ENCODE results near the gene SYTL4. TPM values are rescaled to one million over a fixed set of nuclear protein-coding genes. Genes with fewer than 3 reads are reported as not detected.

The SYTL4 gene
- total and polyA plus RNA-seq, 12 donors = 3.4 to 12.3 (median 5.4) TPM

DNA sequence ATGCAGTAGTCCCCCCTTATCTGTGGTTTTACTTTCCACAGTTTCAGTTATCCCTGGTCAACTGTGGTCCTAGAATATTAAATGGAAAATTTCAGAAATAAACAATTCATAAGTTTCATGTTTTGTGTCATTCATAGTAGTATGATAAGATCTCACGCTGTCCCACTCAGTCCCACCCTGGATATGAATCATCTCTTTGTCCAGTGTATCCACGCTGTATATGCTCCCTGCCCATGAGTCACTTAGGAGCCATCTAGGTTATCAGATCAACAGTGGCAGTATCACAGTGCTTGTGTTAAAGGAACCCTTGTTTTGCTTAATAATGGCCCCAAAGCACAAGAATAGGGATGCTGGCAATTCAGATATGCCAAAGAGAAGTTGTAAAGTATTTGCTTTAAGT lies 16.2 kb upstream of the SYTL4 start:
- no peaks in the 10 kb centered on the region for H3K36me3 ChIP-seq (replicated peaks in 1 of 2)
- H3K9me3 ChIP-seq (replicated peaks in 1 of 3) = no peaks in the 10 kb centered on the region
- no peak for DNase-seq
- H3K27me3 ChIP-seq = peaks cover 8% of the 10 kb centered on the region
- no peak overlapping the region for H3K27ac ChIP-seq
- 27 to 73% (median 52%) methylated on average over 2 of the region's 2 CpGs for WGBS, 4 donors
- TF ChIP-seq, protein P1, sequence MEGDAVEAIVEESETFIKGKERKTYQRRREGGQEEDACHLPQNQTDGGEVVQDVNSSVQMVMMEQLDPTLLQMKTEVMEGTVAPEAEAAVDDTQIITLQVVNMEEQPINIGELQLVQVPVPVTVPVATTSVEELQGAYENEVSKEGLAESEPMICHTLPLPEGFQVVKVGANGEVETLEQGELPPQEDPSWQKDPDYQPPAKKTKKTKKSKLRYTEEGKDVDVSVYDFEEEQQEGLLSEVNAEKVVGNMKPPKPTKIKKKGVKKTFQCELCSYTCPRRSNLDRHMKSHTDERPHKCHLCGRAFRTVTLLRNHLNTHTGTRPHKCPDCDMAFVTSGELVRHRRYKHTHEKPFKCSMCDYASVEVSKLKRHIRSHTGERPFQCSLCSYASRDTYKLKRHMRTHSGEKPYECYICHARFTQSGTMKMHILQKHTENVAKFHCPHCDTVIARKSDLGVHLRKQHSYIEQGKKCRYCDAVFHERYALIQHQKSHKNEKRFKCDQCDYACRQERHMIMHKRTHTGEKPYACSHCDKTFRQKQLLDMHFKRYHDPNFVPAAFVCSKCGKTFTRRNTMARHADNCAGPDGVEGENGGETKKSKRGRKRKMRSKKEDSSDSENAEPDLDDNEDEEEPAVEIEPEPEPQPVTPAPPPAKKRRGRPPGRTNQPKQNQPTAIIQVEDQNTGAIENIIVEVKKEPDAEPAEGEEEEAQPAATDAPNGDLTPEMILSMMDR (IDR thresholded peaks at IDR 0.05) = no peak
- no peak for TF ChIP-seq POLR2A (IDR thresholded peaks at IDR 0.05)
- intact Hi-C loops (cut with DNase I) = no loop called here
- no peak overlapping the region for H3K4me3 ChIP-seq
- no peaks in the 10 kb centered on the region for H3K4me1 ChIP-seq (replicated peaks in 1 of 2)

DNA sequence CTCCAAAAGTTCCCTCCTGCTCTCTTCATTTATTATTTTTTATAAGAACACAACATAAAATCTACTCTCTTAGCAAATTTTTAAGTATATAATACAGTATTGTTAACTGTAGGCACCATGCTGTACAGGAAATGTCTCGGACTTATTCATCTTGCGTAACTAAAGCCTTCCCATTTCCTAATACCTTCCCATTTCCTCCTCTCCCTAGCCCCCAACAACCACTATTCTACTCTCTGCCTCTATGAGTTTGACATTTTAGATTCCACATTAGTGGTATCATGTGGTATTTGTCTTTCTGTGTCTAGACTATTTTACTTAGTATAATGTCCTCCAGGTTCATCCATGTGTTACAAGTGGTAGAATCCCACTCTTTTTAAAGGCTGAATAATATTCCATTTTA lies 15.8 kb upstream of the SYTL4 start:
- Histone ChIP-seq H3K36me3 (replicated peaks in 1 of 2) (no peaks in the 10 kb centered on the region), H3K4me3 (no peak overlapping the region), H3K4me1 (replicated peaks in 1 of 2) (no peaks in the 10 kb centered on the region), H3K27me3 (peaks cover 8% of the 10 kb centered on the region), H3K27ac (no peak overlapping the region), H3K9me3 (replicated peaks in 1 of 3) (no peaks in the 10 kb centered on the region)
- TF ChIP-seq, protein P1 (IDR thresholded peaks at IDR 0.05) = no peak
- TF ChIP-seq POLR2A (IDR thresholded peaks at IDR 0.05) = no peak
- intact Hi-C loops (cut with DNase I) = no loop called here
- 70 to 81% (median 80%) methylated on average over 2 of the region's 2 CpGs for WGBS, 4 donors
- DNase-seq = no peak

DNA sequence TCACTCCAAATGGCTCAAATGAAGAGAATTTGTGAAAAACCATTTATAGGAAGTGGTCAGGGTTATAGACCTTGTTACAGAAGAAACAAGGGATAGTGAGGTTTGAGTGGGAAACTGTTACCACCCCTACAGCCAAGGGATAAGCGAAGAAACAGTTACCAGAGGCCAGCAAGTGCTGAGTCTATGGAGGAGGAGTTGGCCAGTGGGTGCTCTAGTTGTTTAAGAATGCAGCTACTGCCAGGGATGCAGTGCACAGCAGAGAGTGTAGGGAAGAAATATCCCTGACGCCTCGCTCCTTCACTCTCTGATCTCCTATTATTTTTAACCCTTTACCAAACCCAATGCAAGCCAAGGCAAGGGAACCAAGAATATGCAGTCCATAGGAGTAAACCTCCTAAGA lies 15.2 kb upstream of the SYTL4 start:
- Histone ChIP-seq H3K4me3 (no peak overlapping the region), H3K9me3 (replicated peaks in 1 of 3) (no peaks in the 10 kb centered on the region), H3K27ac (no peak overlapping the region), H3K36me3 (replicated peaks in 1 of 2) (no peaks in the 10 kb centered on the region), H3K4me1 (replicated peaks in 1 of 2) (no peaks in the 10 kb centered on the region), H3K27me3 (peaks cover 8% of the 10 kb centered on the region)
- no peak for DNase-seq
- no peak for TF ChIP-seq POLR2A (IDR thresholded peaks at IDR 0.05)
- TF ChIP-seq, protein P1 (IDR thresholded peaks at IDR 0.05) = no peak
- 25 to 31% (median 27%) methylated on average over 3 of the region's 3 CpGs for WGBS, 4 donors
- intact Hi-C loops (cut with DNase I) = no loop called here

DNA sequence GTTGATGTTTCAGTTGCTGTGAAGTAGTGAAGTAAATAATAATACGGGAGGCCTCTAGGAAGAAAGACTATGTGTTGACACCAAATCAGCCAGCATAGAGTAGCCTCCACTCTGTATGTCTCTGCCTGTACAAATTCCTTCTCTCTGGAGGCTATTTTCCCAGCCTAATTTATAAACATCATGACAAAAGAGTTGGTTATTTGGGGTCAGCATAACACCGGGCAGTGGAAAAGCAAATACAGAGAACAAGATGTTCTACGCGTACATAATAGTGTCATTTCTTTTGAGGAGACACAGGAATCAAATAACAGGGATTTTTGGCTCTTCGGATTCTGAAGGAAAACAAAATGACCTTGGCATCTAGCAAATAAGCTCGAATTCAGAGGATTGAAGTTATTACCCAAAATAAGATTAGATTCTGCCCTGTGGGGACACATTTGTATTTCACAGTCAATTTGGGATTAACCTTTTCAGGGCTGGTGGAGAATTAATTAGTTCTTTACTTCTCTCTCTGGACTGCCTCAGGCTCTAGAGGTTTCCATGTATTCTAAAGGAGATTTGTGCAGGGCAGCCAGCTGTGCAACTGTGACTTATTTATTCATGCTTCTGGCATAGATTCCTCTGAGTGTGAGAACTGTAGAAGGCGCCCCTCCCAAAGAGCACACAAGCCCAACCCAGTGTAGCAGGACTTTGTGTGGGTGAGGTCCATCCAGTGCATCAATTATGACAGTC lies 14.1 kb upstream of the SYTL4 start:
- Histone ChIP-seq H3K4me1 (replicated peaks in 1 of 2) (no peaks in the 10 kb centered on the region), H3K36me3 (replicated peaks in 1 of 2) (no peaks in the 10 kb centered on the region), H3K27me3 (peaks cover 10% of the 10 kb centered on the region), H3K9me3 (replicated peaks in 1 of 3) (no peaks in the 10 kb centered on the region), H3K27ac (peak overlapping the region in 2 of 5 donors; percentile 5 to 53), H3K4me3 (no peak overlapping the region)
- intact Hi-C loops (cut with DNase I) = no loop called here
- 25 to 40% (median 34%) methylated on average over 6 to 7 of the region's 7 CpGs for WGBS, 4 donors
- DNase-seq = no peak
- TF ChIP-seq, protein P1 (IDR thresholded peaks at IDR 0.05) = no peak
- no peak for TF ChIP-seq POLR2A (IDR thresholded peaks at IDR 0.05)

All from adrenal gland (tissue), 12 donors.